ENCODE data around the gene SPEG. TPM values are rescaled to one million over a fixed set of nuclear protein-coding genes. Genes with fewer than 3 reads are reported as not detected.

Gene SPEG
- total and polyA plus RNA-seq, 2 experiments from 2014 or later = 12.6 to 32.4 TPM

GRCh38 chr2:219475697-219476651 is 41.3 kb downstream of the SPEG start:
- peak; percentile 90 for DNase-seq (ENCODE audit: low spot score)
- Histone ChIP-seq H3K9me2 (ENCODE audit: insufficient read depth) (no peaks in the 10 kb centered on the region), H3K4me1 (ENCODE audit: insufficient read depth) (peaks cover 11% of the 10 kb centered on the region; the same call in 1 of the 2 replicates), H3K36me3 (ENCODE audit: insufficient read depth) (no peaks in the 10 kb centered on the region), H2AFZ (no peak overlapping the region), H3K27ac (ENCODE audit: low read depth) (no peak overlapping the region), H3K4me2 (peak overlapping the region; percentile 78), H3F3A (replicated peaks; ENCODE audit: low read depth) (no peaks in the 10 kb centered on the region; the same call in 1 of the 2 replicates), H4K20me1 (replicated peaks; ENCODE audit: insufficient read depth) (no peaks in the 10 kb centered on the region), H3K27me3 (ENCODE audit: insufficient read depth) (no peaks in the 10 kb centered on the region), H3K4me3 (peak overlapping the region; percentile 51), H3K79me2 (replicated peaks; ENCODE audit: insufficient read depth) (no peaks in the 10 kb centered on the region)
- Mint-ChIP-seq H3K4me1 (peaks cover 25% of the 10 kb centered on the region), H3K36me3 (ENCODE audit: low read depth) (peaks cover 3% of the 10 kb centered on the region; the same call in 1 of the 3 replicates), H3K27me3 (ENCODE audit: insufficient read depth, low read depth, poor library complexity) (peaks cover 19% of the 10 kb centered on the region), H3K9me3 (no peaks in the 10 kb centered on the region; the same call in 2 of the 3 replicates), H3K4me3 (peak overlapping the region; percentile 73), H3K27ac (peak overlapping the region; percentile 91)
- peak; percentile 64 for ATAC-seq
- no peak for TF ChIP-seq JUNB (IDR thresholded peaks at IDR 0.05; ENCODE audit: unreplicated experiment)
- TF ChIP-seq CTCF (conservative IDR thresholded peaks at IDR 0.05; ENCODE audit: low read depth in 2 of 2) = peak; percentile 93 to 94
- no peak for TF ChIP-seq ZNF331 (CRISPR knock-in tag; IDR thresholded peaks at IDR 0.05; ENCODE audit: low read depth)
- TF ChIP-seq, protein P1, sequence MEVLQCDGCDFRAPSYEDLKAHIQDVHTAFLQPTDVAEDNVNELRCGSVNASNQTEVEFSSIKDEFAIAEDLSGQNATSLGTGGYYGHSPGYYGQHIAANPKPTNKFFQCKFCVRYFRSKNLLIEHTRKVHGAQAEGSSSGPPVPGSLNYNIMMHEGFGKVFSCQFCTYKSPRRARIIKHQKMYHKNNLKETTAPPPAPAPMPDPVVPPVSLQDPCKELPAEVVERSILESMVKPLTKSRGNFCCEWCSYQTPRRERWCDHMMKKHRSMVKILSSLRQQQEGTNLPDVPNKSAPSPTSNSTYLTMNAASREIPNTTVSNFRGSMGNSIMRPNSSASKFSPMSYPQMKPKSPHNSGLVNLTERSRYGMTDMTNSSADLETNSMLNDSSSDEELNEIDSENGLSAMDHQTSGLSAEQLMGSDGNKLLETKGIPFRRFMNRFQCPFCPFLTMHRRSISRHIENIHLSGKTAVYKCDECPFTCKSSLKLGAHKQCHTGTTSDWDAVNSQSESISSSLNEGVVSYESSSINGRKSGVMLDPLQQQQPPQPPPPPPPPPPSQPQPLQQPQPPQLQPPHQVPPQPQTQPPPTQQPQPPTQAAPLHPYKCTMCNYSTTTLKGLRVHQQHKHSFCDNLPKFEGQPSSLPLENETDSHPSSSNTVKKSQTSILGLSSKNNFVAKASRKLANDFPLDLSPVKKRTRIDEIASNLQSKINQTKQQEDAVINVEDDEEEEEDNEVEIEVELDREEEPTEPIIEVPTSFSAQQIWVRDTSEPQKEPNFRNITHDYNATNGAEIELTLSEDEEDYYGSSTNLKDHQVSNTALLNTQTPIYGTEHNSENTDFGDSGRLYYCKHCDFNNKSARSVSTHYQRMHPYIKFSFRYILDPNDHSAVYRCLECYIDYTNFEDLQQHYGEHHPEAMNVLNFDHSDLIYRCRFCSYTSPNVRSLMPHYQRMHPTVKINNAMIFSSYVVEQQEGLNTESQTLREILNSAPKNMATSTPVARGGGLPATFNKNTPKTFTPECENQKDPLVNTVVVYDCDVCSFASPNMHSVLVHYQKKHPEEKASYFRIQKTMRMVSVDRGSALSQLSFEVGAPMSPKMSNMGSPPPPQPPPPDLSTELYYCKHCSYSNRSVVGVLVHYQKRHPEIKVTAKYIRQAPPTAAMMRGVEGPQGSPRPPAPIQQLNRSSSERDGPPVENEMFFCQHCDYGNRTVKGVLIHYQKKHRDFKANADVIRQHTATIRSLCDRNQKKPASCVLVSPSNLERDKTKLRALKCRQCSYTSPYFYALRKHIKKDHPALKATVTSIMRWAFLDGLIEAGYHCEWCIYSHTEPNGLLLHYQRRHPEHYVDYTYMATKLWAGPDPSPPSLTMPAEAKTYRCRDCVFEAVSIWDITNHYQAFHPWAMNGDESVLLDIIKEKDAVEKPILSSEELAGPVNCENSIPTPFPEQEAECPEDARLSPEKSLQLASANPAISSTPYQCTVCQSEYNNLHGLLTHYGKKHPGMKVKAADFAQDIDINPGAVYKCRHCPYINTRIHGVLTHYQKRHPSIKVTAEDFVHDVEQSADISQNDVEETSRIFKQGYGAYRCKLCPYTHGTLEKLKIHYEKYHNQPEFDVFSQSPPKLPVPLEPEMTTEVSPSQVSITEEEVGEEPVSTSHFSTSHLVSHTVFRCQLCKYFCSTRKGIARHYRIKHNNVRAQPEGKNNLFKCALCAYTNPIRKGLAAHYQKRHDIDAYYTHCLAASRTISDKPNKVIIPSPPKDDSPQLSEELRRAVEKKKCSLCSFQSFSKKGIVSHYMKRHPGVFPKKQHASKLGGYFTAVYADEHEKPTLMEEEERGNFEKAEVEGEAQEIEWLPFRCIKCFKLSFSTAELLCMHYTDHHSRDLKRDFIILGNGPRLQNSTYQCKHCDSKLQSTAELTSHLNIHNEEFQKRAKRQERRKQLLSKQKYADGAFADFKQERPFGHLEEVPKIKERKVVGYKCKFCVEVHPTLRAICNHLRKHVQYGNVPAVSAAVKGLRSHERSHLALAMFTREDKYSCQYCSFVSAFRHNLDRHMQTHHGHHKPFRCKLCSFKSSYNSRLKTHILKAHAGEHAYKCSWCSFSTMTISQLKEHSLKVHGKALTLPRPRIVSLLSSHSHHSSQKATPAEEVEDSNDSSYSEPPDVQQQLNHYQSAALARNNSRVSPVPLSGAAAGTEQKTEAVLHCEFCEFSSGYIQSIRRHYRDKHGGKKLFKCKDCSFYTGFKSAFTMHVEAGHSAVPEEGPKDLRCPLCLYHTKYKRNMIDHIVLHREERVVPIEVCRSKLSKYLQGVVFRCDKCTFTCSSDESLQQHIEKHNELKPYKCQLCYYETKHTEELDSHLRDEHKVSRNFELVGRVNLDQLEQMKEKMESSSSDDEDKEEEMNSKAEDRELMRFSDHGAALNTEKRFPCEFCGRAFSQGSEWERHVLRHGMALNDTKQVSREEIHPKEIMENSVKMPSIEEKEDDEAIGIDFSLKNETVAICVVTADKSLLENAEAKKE (CRISPR knock-in tag; IDR thresholded peaks at IDR 0.05) = no peak
- no peak for TF ChIP-seq ZNF114 (CRISPR knock-in tag; IDR thresholded peaks at IDR 0.05)
- TF ChIP-seq, protein P2, sequence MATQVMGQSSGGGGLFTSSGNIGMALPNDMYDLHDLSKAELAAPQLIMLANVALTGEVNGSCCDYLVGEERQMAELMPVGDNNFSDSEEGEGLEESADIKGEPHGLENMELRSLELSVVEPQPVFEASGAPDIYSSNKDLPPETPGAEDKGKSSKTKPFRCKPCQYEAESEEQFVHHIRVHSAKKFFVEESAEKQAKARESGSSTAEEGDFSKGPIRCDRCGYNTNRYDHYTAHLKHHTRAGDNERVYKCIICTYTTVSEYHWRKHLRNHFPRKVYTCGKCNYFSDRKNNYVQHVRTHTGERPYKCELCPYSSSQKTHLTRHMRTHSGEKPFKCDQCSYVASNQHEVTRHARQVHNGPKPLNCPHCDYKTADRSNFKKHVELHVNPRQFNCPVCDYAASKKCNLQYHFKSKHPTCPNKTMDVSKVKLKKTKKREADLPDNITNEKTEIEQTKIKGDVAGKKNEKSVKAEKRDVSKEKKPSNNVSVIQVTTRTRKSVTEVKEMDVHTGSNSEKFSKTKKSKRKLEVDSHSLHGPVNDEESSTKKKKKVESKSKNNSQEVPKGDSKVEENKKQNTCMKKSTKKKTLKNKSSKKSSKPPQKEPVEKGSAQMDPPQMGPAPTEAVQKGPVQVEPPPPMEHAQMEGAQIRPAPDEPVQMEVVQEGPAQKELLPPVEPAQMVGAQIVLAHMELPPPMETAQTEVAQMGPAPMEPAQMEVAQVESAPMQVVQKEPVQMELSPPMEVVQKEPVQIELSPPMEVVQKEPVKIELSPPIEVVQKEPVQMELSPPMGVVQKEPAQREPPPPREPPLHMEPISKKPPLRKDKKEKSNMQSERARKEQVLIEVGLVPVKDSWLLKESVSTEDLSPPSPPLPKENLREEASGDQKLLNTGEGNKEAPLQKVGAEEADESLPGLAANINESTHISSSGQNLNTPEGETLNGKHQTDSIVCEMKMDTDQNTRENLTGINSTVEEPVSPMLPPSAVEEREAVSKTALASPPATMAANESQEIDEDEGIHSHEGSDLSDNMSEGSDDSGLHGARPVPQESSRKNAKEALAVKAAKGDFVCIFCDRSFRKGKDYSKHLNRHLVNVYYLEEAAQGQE (IDR thresholded peaks at IDR 0.05; ENCODE audit: unreplicated experiment) = no peak
- no peak for TF ChIP-seq NANOG (IDR thresholded peaks at IDR 0.05; ENCODE audit: borderline replicate concordance)
- TF ChIP-seq, protein P3, sequence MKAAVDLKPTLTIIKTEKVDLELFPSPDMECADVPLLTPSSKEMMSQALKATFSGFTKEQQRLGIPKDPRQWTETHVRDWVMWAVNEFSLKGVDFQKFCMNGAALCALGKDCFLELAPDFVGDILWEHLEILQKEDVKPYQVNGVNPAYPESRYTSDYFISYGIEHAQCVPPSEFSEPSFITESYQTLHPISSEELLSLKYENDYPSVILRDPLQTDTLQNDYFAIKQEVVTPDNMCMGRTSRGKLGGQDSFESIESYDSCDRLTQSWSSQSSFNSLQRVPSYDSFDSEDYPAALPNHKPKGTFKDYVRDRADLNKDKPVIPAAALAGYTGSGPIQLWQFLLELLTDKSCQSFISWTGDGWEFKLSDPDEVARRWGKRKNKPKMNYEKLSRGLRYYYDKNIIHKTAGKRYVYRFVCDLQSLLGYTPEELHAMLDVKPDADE (IDR thresholded peaks at IDR 0.05) = no peak

Measured in GM23338 (cell line).